Measurements from ENCODE around the gene NSL1.

NSL1 gene

GRCh38 chr1:212819726-212820125, 28.1 kb upstream of the NSL1 start:
- H3K36me3 ChIP-seq (ENCODE audit: control insufficient read depth, insufficient read depth, low read length) = no peaks in the 10 kb centered on the region
- H3K27ac ChIP-seq (ENCODE audit: low read depth, low read length) = no peak overlapping the region
- no peaks in the 10 kb centered on the region for H3K27me3 ChIP-seq (ENCODE audit: control insufficient read depth, insufficient read depth, low read length)
- no peak overlapping the region for H3K9ac ChIP-seq (ENCODE audit: low read length)
- H3K9me3 ChIP-seq (ENCODE audit: control insufficient read depth, insufficient read depth, low read depth, low read length) = peaks cover 8% of the 10 kb centered on the region
- no peak overlapping the region for H3K4me3 ChIP-seq (ENCODE audit: low read depth, low read length)
- H3K4me1 ChIP-seq (ENCODE audit: control insufficient read depth, insufficient read depth, low read length) = no peaks in the 10 kb centered on the region; the same call in 1 of the 2 replicates

GRCh38 chr1:212816567-212817278, 25.1 kb upstream of the NSL1 start:
- no peaks in the 10 kb centered on the region; the same call in none of the 2 replicates for H3K36me3 ChIP-seq (ENCODE audit: control insufficient read depth, insufficient read depth, low read length)
- H3K4me1 ChIP-seq (ENCODE audit: control insufficient read depth, insufficient read depth, low read length) = peaks cover 5% of the 10 kb centered on the region; the same call in 1 of the 2 replicates
- no peaks in the 10 kb centered on the region for H3K27me3 ChIP-seq (ENCODE audit: control insufficient read depth, insufficient read depth, low read length)
- no peak overlapping the region for H3K4me3 ChIP-seq (ENCODE audit: low read depth, low read length)
- no peaks in the 10 kb centered on the region for H3K9me3 ChIP-seq (ENCODE audit: control insufficient read depth, insufficient read depth, low read depth, low read length)
- H3K27ac ChIP-seq (ENCODE audit: low read depth, low read length) = no peak overlapping the region
- no peak overlapping the region for H3K9ac ChIP-seq (ENCODE audit: low read length)

- Histone ChIP-seq H3K27me3 (ENCODE audit: control insufficient read depth, insufficient read depth, low read length) (no peaks in the 10 kb centered on the region), H3K9me3 (ENCODE audit: control insufficient read depth, insufficient read depth, low read depth, low read length) (no peaks in the 10 kb centered on the region), H3K4me3 (ENCODE audit: low read depth, low read length) (no peak overlapping the region), H3K9ac (ENCODE audit: low read length) (no peak overlapping the region), H3K27ac (ENCODE audit: low read depth, low read length) (no peak overlapping the region), H3K4me1 (ENCODE audit: control insufficient read depth, insufficient read depth, low read length) (peaks cover 5% of the 10 kb centered on the region; the same call in 1 of the 2 replicates), H3K36me3 (ENCODE audit: control insufficient read depth, insufficient read depth, low read length) (no peaks in the 10 kb centered on the region; the same call in none of the 2 replicates)
These were observed 23.2 kb upstream of the NSL1 start for GRCh38 chr1:212814537-212815334.

- H3K36me3 ChIP-seq (ENCODE audit: control insufficient read depth, insufficient read depth, low read length) = peaks cover 43% of the 10 kb centered on the region
- no peaks in the 10 kb centered on the region for H3K9me3 ChIP-seq (ENCODE audit: control insufficient read depth, insufficient read depth, low read depth, low read length)
- H3K27ac ChIP-seq (ENCODE audit: low read depth, low read length) = no peak overlapping the region
- no peak overlapping the region for H3K4me3 ChIP-seq (ENCODE audit: low read depth, low read length)
- H3K9ac ChIP-seq (ENCODE audit: low read length) = no peak overlapping the region
- H3K27me3 ChIP-seq (ENCODE audit: control insufficient read depth, insufficient read depth, low read length) = no peaks in the 10 kb centered on the region
- H3K4me1 ChIP-seq (ENCODE audit: control insufficient read depth, insufficient read depth, low read length) = no peaks in the 10 kb centered on the region
These were observed 14.2 kb upstream of the NSL1 start for GRCh38 chr1:212805767-212806166.

GRCh38 chr1:212797681-212798080, 6.1 kb upstream of the NSL1 start:
- Histone ChIP-seq H3K36me3 (ENCODE audit: control insufficient read depth, insufficient read depth, low read length) (peaks cover 41% of the 10 kb centered on the region), H3K27me3 (ENCODE audit: control insufficient read depth, insufficient read depth, low read length) (no peaks in the 10 kb centered on the region), H3K9me3 (ENCODE audit: control insufficient read depth, insufficient read depth, low read depth, low read length) (no peaks in the 10 kb centered on the region), H3K9ac (ENCODE audit: low read length) (no peak overlapping the region), H3K27ac (ENCODE audit: low read depth, low read length) (no peak overlapping the region), H3K4me3 (ENCODE audit: low read depth, low read length) (no peak overlapping the region), H3K4me1 (ENCODE audit: control insufficient read depth, insufficient read depth, low read length) (0 out of 2 replicates have a peak, but pooled peaks cover 2% of the 10 kb centered on the region)

- Histone ChIP-seq H3K9me3 (ENCODE audit: control insufficient read depth, insufficient read depth, low read depth, low read length) (no peaks in the 10 kb centered on the region), H3K4me1 (ENCODE audit: control insufficient read depth, insufficient read depth, low read length) (0 out of 2 replicates have a peak, but pooled peaks cover 4% of the 10 kb centered on the region), H3K27ac (ENCODE audit: low read depth, low read length) (no peak overlapping the region), H3K4me3 (ENCODE audit: low read depth, low read length) (no peak overlapping the region), H3K9ac (ENCODE audit: low read length) (no peak overlapping the region), H3K27me3 (ENCODE audit: control insufficient read depth, insufficient read depth, low read length) (no peaks in the 10 kb centered on the region), H3K36me3 (ENCODE audit: control insufficient read depth, insufficient read depth, low read length) (peaks cover 26% of the 10 kb centered on the region)
These were observed 3.0 kb upstream of the NSL1 start for GRCh38 chr1:212794561-212795014.

- Histone ChIP-seq H3K27ac (ENCODE audit: low read depth, low read length) (peak overlapping the region; percentile 10; the same call in 1 of the 2 replicates), H3K4me1 (ENCODE audit: control insufficient read depth, insufficient read depth, low read length) (0 out of 2 replicates have a peak, but pooled peaks cover 4% of the 10 kb centered on the region)
These were observed 875 bp upstream of the NSL1 start for GRCh38 chr1:212792396-212792908.

GRCh38 chr1:212791261-212791675, 309 bp downstream of the NSL1 start:
- Histone ChIP-seq H3K4me3 (ENCODE audit: low read depth, low read length) (peak overlapping the region; percentile 88), H3K9ac (ENCODE audit: low read length) (peak overlapping the region; percentile 89), H3K27ac (ENCODE audit: low read depth, low read length) (peak overlapping the region; percentile 81), H3K36me3 (ENCODE audit: control insufficient read depth, insufficient read depth, low read length) (peaks cover 13% of the 10 kb centered on the region), H3K4me1 (ENCODE audit: control insufficient read depth, insufficient read depth, low read length) (0 out of 2 replicates have a peak, but pooled peaks cover 4% of the 10 kb centered on the region), H3K27me3 (ENCODE audit: control insufficient read depth, insufficient read depth, low read length) (no peaks in the 10 kb centered on the region), H3K9me3 (ENCODE audit: control insufficient read depth, insufficient read depth, low read depth, low read length) (no peaks in the 10 kb centered on the region)

More at GRCh38 chr1:212792396-212792908, 875 bp upstream of the NSL1 start:
- Histone ChIP-seq H3K9ac (ENCODE audit: low read length) (peak overlapping the region; percentile 89), H3K36me3 (ENCODE audit: control insufficient read depth, insufficient read depth, low read length) (peaks cover 12% of the 10 kb centered on the region), H3K9me3 (ENCODE audit: control insufficient read depth, insufficient read depth, low read depth, low read length) (no peaks in the 10 kb centered on the region), H3K27me3 (ENCODE audit: control insufficient read depth, insufficient read depth, low read length) (no peaks in the 10 kb centered on the region), H3K4me3 (ENCODE audit: low read depth, low read length) (peak overlapping the region; percentile 88)

GRCh38 chr1:212785871-212786270, 5.7 kb downstream of the NSL1 start:
- Histone ChIP-seq H3K4me1 (ENCODE audit: control insufficient read depth, insufficient read depth, low read length) (no peaks in the 10 kb centered on the region), H3K27ac (ENCODE audit: low read depth, low read length) (no peak overlapping the region), H3K27me3 (ENCODE audit: control insufficient read depth, insufficient read depth, low read length) (no peaks in the 10 kb centered on the region), H3K9ac (ENCODE audit: low read length) (no peak overlapping the region), H3K36me3 (ENCODE audit: control insufficient read depth, insufficient read depth, low read length) (peaks cover 66% of the 10 kb centered on the region), H3K4me3 (ENCODE audit: low read depth, low read length) (no peak overlapping the region), H3K9me3 (ENCODE audit: control insufficient read depth, insufficient read depth, low read depth, low read length) (0 out of 2 replicates have a peak, but pooled peaks cover 2% of the 10 kb centered on the region)

GRCh38 chr1:212783976-212784375, 7.6 kb downstream of the NSL1 start:
- Histone ChIP-seq H3K9me3 (ENCODE audit: control insufficient read depth, insufficient read depth, low read depth, low read length) (0 out of 2 replicates have a peak, but pooled peaks cover 2% of the 10 kb centered on the region), H3K36me3 (ENCODE audit: control insufficient read depth, insufficient read depth, low read length) (peaks cover 71% of the 10 kb centered on the region), H3K4me3 (ENCODE audit: low read depth, low read length) (no peak overlapping the region), H3K4me1 (ENCODE audit: control insufficient read depth, insufficient read depth, low read length) (no peaks in the 10 kb centered on the region), H3K27ac (ENCODE audit: low read depth, low read length) (no peak overlapping the region), H3K27me3 (ENCODE audit: control insufficient read depth, insufficient read depth, low read length) (no peaks in the 10 kb centered on the region), H3K9ac (ENCODE audit: low read length) (no peak overlapping the region)
